ENCODE results near the gene NFRKB.
"Not testable (repeated sequence)": the region's sequence is repeated elsewhere in the genome, so short reads cannot be mapped to it uniquely, and the experiment has no call there.

The NFRKB gene

DNA sequence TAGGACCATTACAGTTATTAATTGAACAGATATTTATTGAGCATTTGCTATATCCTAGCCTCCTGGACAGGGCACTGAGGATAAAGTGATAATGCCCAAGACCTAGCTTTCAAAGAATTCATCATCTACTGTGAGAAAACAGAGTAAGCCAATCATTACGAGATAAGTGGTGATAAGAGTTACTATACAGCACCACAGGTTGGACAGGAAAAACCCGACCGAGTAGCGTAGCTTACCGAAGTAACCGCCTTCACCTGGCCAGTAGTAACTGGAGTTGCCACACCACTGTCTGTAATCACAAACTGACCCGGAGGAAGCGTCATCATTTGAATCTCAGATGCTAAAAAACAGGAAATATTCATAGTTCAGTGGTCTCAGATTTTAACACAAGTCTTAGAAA lies 10.0 kb upstream of the NFRKB start:
- Histone ChIP-seq H3K36me3 (ENCODE audit: control insufficient read depth, insufficient read depth, low read length) (peaks cover 6% of the 10 kb centered on the region), H3K4me3 (ENCODE audit: insufficient read depth, low read depth, low read length, poor library complexity, severe bottlenecking) (no peak overlapping the region), H3K9me3 (ENCODE audit: control insufficient read depth, low read length) (no peaks in the 10 kb centered on the region), H3K4me1 (ENCODE audit: control insufficient read depth, insufficient read depth, low read length, poor library complexity, severe bottlenecking) (no peaks in the 10 kb centered on the region), H3K27ac (ENCODE audit: insufficient read depth, low read length, poor library complexity, severe bottlenecking) (no peak overlapping the region), H3K27me3 (replicated peaks; ENCODE audit: control insufficient read depth, insufficient read depth, low read length, poor library complexity, severe bottlenecking) (no peaks in the 10 kb centered on the region)
- no peak for DNase-seq

DNA sequence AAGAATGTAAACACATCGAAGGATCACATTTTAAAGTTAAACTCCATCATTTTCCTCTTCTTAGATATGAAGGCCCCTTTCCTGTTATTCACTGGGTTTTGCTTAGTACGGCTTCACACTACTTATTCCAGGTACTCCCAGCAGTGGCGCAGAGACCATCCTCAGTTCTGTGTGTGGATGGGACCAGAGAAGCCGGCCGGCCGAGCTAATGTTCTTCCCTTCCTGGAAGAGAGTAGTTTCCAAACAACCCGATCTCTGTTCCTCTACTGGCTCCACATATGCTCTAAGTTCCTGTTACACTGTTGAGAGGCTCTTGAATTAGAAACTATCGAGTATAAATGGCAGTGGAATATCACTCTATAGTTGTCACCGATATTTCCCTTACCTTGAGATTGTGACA lies 684 bp upstream of the NFRKB start:
- DNase-seq: no peak
- H3K4me3 ChIP-seq (ENCODE audit: insufficient read depth, low read depth, low read length, poor library complexity, severe bottlenecking): peak overlapping the region; percentile 74
- H3K27me3 ChIP-seq (replicated peaks; ENCODE audit: control insufficient read depth, insufficient read depth, low read length, poor library complexity, severe bottlenecking): no peaks in the 10 kb centered on the region
- H3K4me1 ChIP-seq (ENCODE audit: control insufficient read depth, insufficient read depth, low read length, poor library complexity, severe bottlenecking): peaks cover 10% of the 10 kb centered on the region
- no peaks in the 10 kb centered on the region for H3K9me3 ChIP-seq (ENCODE audit: control insufficient read depth, low read length)
- H3K36me3 ChIP-seq (ENCODE audit: control insufficient read depth, insufficient read depth, low read length): peaks cover 13% of the 10 kb centered on the region
- H3K27ac ChIP-seq (ENCODE audit: insufficient read depth, low read length, poor library complexity, severe bottlenecking): peak overlapping the region; percentile 70

DNA sequence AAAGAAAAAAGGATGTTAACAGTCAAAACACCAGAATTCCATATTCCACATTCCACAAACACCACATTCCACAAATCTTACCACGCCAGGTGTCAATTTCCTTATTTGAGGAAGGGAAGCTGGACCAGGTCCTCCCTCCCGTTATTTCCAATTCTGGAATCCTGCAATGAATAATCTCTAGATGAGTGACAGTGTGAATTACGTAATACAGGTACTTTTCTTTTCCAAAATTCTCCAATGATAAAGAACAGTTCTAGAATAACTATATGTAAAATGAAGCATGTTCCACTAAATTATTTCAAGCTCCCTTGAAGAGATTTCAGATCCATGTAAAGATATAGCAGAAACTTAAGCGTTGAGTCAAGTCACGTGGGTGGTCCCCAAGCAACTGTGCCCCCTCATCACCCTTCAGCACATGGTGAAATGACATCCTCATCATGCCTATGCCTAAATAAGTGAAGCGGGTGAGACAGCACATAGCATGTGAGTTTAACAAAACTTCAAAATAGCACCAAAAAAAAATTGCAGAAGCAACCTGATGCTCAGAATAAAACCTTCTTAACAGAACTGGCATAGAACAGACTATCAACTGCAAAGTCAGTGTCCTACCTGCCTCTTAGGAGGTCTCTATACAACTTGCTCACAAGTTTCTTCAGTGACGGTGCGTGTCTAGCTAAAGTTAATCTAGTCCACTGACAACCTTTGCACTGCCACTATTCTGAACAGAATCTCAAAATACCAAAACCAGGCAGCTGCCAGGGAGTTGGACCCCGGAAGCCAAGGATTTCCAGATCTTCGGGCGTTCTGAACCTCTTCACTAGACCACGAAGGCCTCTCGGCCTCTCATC lies 876 bp downstream of the NFRKB start:
- H3K9me3 ChIP-seq (ENCODE audit: control insufficient read depth, low read length): no peaks in the 10 kb centered on the region
- H3K27ac ChIP-seq (ENCODE audit: insufficient read depth, low read length, poor library complexity, severe bottlenecking): peak overlapping the region; percentile 70
- H3K36me3 ChIP-seq (ENCODE audit: control insufficient read depth, insufficient read depth, low read length): peaks cover 28% of the 10 kb centered on the region
- H3K4me3 ChIP-seq (ENCODE audit: insufficient read depth, low read depth, low read length, poor library complexity, severe bottlenecking): peak overlapping the region; percentile 74
- peaks cover 11% of the 10 kb centered on the region for H3K4me1 ChIP-seq (ENCODE audit: control insufficient read depth, insufficient read depth, low read length, poor library complexity, severe bottlenecking)
- DNase-seq: no peak
- H3K27me3 ChIP-seq (replicated peaks; ENCODE audit: control insufficient read depth, insufficient read depth, low read length, poor library complexity, severe bottlenecking): no peaks in the 10 kb centered on the region

DNA sequence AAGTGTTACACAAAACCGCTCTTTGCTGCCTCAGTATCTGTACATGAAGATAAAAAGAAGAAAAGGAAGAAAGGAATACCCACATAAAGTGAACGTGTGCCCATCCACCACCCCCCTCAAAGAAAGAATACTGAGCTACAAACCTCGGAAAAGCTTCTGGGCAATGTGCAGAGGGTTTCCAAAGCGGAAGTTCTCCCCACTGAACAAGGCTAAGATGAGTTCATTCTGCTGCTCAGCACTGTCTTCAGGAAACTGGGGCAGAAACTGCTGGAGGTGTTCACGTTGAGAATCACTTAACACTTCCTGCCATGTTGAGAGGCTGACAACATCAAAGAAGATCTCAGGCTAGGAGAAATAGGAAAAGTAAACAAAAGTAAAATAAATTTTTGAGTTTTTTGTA lies 6.9 kb downstream of the NFRKB start:
- no peaks in the 10 kb centered on the region for H3K9me3 ChIP-seq (ENCODE audit: control insufficient read depth, low read length)
- peaks cover 72% of the 10 kb centered on the region for H3K36me3 ChIP-seq (ENCODE audit: control insufficient read depth, insufficient read depth, low read length)
- no peak overlapping the region for H3K4me3 ChIP-seq (ENCODE audit: insufficient read depth, low read depth, low read length, poor library complexity, severe bottlenecking)
- no peak for DNase-seq
- peak overlapping the region; percentile 18 for H3K27ac ChIP-seq (ENCODE audit: insufficient read depth, low read length, poor library complexity, severe bottlenecking)
- H3K27me3 ChIP-seq (replicated peaks; ENCODE audit: control insufficient read depth, insufficient read depth, low read length, poor library complexity, severe bottlenecking): no peaks in the 10 kb centered on the region
- peaks cover 13% of the 10 kb centered on the region for H3K4me1 ChIP-seq (ENCODE audit: control insufficient read depth, insufficient read depth, low read length, poor library complexity, severe bottlenecking)

DNA sequence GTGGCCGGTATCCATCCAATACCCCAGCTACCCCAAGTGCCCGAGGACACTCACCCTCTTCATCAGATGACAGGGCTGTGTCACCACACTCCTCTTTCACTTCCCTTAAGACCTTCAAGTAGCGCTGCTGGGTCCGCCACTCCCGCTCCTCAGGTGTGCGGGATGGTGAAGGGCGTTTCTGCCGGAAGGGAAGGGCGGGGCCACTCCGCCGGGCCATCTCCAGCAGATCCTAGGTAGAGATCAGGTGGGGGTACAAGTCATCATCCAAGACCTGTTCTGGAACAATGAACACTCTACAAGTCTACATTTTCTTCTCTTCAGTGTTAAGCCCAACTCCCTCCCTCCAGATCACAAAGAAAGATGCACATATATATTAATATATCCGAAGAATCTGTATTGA lies 10.0 kb downstream of the NFRKB start:
- Histone ChIP-seq H3K9me3 (ENCODE audit: control insufficient read depth, low read length) (no peaks in the 10 kb centered on the region), H3K4me3 (ENCODE audit: insufficient read depth, low read depth, low read length, poor library complexity, severe bottlenecking) (no peak overlapping the region), H3K27me3 (replicated peaks; ENCODE audit: control insufficient read depth, insufficient read depth, low read length, poor library complexity, severe bottlenecking) (no peaks in the 10 kb centered on the region), H3K27ac (ENCODE audit: insufficient read depth, low read length, poor library complexity, severe bottlenecking) (no peak overlapping the region), H3K36me3 (ENCODE audit: control insufficient read depth, insufficient read depth, low read length) (peaks cover 84% of the 10 kb centered on the region), H3K4me1 (ENCODE audit: control insufficient read depth, insufficient read depth, low read length, poor library complexity, severe bottlenecking) (peaks cover 13% of the 10 kb centered on the region)
- DNase-seq: no peak

DNA sequence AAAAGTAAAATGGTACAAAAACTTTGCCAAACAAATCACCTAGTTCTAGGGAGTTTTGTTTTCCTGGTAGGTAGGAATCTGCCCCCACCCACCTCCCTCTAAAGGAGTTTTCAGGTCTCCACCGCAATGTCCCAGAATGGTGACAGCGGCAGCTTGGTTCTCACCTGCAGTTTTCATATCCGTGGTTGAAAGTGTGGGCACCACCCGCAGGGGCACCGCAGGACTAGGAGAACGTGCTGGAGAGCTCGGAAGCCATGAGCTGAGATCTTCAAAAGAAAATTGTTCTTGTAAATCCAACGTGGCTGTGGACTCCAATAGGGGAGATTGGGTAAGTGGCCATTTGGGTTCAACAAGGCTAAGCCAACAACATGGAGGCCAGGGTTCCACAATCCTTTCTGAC lies 10.8 kb downstream of the NFRKB start:
- no peaks in the 10 kb centered on the region for H3K9me3 ChIP-seq (ENCODE audit: control insufficient read depth, low read length)
- no peak for DNase-seq
- peaks cover 12% of the 10 kb centered on the region for H3K4me1 ChIP-seq (ENCODE audit: control insufficient read depth, insufficient read depth, low read length, poor library complexity, severe bottlenecking)
- H3K27ac ChIP-seq (ENCODE audit: insufficient read depth, low read length, poor library complexity, severe bottlenecking): no peak overlapping the region
- H3K4me3 ChIP-seq (ENCODE audit: insufficient read depth, low read depth, low read length, poor library complexity, severe bottlenecking): no peak overlapping the region
- H3K27me3 ChIP-seq (replicated peaks; ENCODE audit: control insufficient read depth, insufficient read depth, low read length, poor library complexity, severe bottlenecking): no peaks in the 10 kb centered on the region
- H3K36me3 ChIP-seq (ENCODE audit: control insufficient read depth, insufficient read depth, low read length): peaks cover 82% of the 10 kb centered on the region

DNA sequence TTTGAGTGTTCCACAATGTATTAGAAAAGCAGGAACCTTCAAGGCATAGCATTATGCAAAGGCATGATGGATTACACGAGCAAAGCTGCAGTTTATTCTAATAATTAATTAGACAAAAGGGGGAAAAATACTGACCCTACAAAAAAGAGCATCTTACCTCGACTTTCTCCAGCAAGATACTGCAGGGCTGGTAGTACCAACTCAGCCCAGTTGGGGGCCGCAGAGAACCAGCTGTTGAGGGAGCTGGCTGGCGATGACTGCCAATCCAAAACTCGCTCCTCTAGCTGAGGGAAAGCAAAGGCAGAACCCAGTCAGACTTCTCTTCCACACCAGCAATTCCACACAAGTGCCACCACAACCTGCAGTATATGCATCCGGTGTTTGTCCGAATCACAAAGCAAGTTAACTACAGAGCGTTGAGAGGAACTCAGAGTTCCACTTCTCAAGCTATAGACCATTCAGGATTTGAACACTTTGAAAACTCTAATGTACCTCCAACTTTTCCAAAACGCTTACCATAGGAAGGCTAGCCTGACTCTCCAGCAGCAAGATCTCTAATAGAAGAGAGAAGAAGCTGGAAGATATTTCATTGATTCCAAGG lies 13.7 kb downstream of the NFRKB start:
- no peaks in the 10 kb centered on the region for H3K9me3 ChIP-seq (ENCODE audit: control insufficient read depth, low read length)
- DNase-seq: no peak
- H3K4me3 ChIP-seq (ENCODE audit: insufficient read depth, low read depth, low read length, poor library complexity, severe bottlenecking): no peak overlapping the region
- peaks cover 95% of the 10 kb centered on the region for H3K36me3 ChIP-seq (ENCODE audit: control insufficient read depth, insufficient read depth, low read length)
- H3K27ac ChIP-seq (ENCODE audit: insufficient read depth, low read length, poor library complexity, severe bottlenecking): no peak overlapping the region
- H3K27me3 ChIP-seq (replicated peaks; ENCODE audit: control insufficient read depth, insufficient read depth, low read length, poor library complexity, severe bottlenecking): no peaks in the 10 kb centered on the region
- H3K4me1 ChIP-seq (ENCODE audit: control insufficient read depth, insufficient read depth, low read length, poor library complexity, severe bottlenecking): no peaks in the 10 kb centered on the region

DNA sequence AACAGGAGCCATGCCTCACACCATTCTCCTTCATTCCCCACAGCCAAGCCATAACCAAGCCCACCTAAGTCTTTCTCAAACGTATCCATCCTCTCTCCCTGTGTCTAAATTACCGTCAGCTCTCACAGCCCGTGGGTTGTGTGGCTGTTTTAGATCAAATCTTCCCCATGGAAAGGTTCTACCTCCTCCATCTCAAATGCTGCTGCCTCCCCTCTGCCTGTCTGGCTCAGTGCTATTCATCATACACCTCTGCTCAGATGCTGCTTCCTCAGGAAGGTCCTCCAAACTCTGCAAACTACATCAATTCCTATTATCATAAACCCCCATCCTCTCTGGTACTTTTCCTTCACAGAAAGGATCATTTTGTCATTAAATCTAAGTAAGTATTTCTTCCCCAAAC lies 15.1 kb downstream of the NFRKB start:
- Histone ChIP-seq H3K36me3 (ENCODE audit: control insufficient read depth, insufficient read depth, low read length) (peaks cover 94% of the 10 kb centered on the region), H3K9me3 (ENCODE audit: control insufficient read depth, low read length) (no peaks in the 10 kb centered on the region), H3K4me3 (ENCODE audit: insufficient read depth, low read depth, low read length, poor library complexity, severe bottlenecking) (no peak overlapping the region), H3K27ac (ENCODE audit: insufficient read depth, low read length, poor library complexity, severe bottlenecking) (no peak overlapping the region), H3K27me3 (replicated peaks; ENCODE audit: control insufficient read depth, insufficient read depth, low read length, poor library complexity, severe bottlenecking) (no peaks in the 10 kb centered on the region), H3K4me1 (ENCODE audit: control insufficient read depth, insufficient read depth, low read length, poor library complexity, severe bottlenecking) (no peaks in the 10 kb centered on the region)
- DNase-seq: no peak

DNA sequence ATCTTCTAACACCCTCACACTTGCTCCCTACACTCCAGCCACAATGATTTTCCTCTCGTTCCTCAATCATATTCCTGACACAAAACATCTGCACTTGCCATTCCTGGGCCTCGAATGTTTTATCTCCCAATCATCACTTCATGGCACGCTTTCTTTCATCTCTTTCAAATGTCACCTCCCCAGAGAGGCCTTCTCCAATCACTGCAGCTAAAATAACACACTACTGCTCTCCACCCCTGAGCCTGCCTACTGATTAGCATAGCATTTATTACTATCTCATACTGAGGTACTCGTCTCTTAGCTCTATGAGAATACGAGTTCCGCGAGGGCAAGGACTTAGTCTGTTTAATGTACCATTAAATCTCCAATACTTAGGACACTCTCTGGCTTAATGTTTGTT lies 23.5 kb downstream of the NFRKB start:
- Histone ChIP-seq H3K27ac (ENCODE audit: insufficient read depth, low read length, poor library complexity, severe bottlenecking) (no peak overlapping the region), H3K9me3 (ENCODE audit: control insufficient read depth, low read length) (no peaks in the 10 kb centered on the region), H3K36me3 (ENCODE audit: control insufficient read depth, insufficient read depth, low read length) (peaks cover 82% of the 10 kb centered on the region), H3K27me3 (replicated peaks; ENCODE audit: control insufficient read depth, insufficient read depth, low read length, poor library complexity, severe bottlenecking) (no peaks in the 10 kb centered on the region), H3K4me1 (ENCODE audit: control insufficient read depth, insufficient read depth, low read length, poor library complexity, severe bottlenecking) (no peaks in the 10 kb centered on the region), H3K4me3 (ENCODE audit: insufficient read depth, low read depth, low read length, poor library complexity, severe bottlenecking) (no peak overlapping the region)
- no peak for DNase-seq

DNA sequence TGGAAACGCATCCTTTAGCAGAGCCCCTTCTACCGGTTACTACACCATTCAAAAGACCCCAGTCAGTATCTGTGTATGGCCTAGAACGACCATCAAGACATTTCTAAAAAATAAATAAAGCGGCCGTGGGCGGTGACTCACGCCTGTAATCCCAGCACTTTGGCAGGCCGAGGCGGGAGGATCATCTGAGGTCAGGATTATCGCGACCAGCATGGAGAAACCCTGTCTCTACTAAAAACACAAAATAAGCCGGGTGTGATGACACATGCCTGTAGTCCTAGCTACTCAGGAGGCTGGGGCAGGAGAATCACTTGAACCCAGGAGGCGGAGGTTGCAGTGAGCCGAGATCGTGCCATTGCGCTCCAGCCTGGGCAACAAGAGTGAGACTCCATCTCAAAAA lies 26.8 kb downstream of the NFRKB start:
- not testable (repeated sequence) for H3K9me3 ChIP-seq (ENCODE audit: control insufficient read depth, low read length); DNase-seq; H3K4me3 ChIP-seq (ENCODE audit: insufficient read depth, low read depth, low read length, poor library complexity, severe bottlenecking); H3K4me1 ChIP-seq (ENCODE audit: control insufficient read depth, insufficient read depth, low read length, poor library complexity, severe bottlenecking); H3K27ac ChIP-seq (ENCODE audit: insufficient read depth, low read length, poor library complexity, severe bottlenecking); H3K27me3 ChIP-seq (replicated peaks; ENCODE audit: control insufficient read depth, insufficient read depth, low read length, poor library complexity, severe bottlenecking)
- H3K36me3 ChIP-seq (ENCODE audit: control insufficient read depth, insufficient read depth, low read length): peaks cover 79% of the 10 kb centered on the region

Measured in effector memory CD4-positive, alpha-beta T cell (primary cell).